ENCODE data around the gene FOCAD.
A peak's percentile ranks its signal among the peaks of the same experiment; 100 is the strongest.

The FOCAD gene

GRCh38 chr9:20880675-20881074 lies 196.6 kb downstream of the FOCAD start:
- DNase-seq (ENCODE audit: low read depth in 2 of 2): no peak

- DNase-seq (ENCODE audit: low read depth in 2 of 2): peak; percentile 16 to 47
Observed at GRCh38 chr9:20884985-20885593, 201.0 kb downstream of the FOCAD start.

DNA sequence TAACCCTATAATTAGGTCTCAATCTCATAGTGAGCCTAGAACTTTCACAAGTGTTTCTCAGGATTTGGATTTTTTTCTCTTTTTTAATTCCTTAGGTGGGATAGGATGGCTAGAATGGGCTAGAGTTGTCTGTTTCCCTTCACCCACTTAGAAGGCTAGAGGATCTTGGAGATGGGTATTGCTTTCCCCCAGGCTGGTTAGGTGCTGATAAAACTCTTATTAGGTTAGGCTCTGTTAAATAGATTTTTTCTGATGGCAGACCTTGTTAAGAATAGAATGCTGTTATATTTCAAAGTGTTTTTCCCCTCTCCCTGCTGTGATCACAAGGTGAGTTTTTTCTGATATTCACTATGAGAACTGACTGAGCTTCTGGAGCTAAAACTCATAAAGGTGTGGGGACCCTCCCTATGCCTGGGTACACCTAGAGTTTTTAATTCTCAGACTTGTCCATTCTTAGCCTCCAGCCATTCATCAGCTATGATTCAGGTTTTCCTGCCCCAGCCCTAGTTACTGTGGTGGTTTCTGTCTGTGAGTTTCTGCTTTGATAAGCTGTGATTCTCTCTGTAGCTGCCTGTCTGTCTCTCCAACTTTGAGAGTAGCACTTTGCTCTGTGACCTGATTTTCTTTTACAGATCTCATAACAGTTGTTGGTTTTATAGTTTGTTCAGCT lies 215.0 kb downstream of the FOCAD start:
- DNase-seq (ENCODE audit: low read depth in 2 of 2): no peak

DNA sequence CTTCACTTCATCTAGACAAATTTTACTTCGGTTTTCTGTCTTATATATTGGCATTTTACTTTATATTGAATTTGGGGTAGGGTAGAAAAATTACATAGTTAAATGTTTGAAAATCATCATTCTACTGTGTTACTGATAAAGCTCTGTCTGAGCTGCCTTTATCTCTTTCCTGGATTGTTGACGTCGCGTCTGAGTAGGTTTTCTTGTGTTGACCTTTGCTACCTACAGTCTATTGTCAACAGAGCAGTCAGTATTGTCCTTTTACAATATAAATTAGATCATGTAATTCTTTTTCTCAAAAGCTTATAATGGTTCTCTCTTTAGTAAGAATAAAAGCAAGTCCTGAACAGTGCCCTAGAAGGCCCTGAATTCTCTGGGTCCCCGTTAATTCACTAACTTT lies 219.2 kb downstream of the FOCAD start:
- DNase-seq (ENCODE audit: low read depth in 2 of 2): no peak

DNA sequence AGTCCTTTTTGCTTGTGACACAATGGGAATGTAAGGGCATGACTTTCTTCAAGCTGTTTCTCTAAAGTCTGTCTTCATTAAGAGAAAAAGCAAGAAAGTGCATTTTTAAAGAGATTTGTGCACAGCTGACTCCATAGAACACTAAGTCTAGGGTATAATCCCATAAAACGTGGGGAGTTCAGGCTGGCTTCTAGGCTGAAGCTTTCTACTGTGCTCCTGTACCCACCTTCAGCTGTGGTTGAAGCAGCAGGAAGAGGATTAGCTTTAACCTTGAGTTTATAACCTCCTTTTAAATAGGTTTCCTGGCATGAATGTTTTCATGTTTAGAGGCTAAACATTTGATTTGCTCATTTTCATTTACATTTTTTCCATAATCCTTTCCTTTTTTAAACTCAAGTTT lies 220.9 kb downstream of the FOCAD start:
- no peak for DNase-seq (ENCODE audit: low read depth in 2 of 2)

DNA sequence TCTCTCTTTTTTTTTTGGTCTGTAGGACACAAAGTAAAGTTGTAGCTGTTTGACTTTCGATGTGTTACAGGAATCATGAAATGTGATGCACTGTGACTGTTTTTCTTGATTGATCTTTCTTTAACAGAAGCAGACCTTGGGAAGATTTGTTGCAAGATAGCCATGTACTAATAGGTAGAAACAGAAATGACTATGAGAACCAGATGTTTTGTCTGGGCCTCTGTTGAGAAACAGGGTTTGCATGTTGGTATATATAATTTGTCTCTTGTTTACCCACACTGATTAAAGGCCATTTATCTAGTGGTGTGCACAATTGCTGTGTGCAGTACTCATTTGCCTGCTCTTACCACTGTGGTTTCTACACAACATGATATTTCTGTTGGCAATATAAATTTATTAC lies 222.3 kb downstream of the FOCAD start:
- no peak for DNase-seq (ENCODE audit: low read depth in 2 of 2)

- DNase-seq (ENCODE audit: low read depth in 2 of 2): no peak
Observed at GRCh38 chr9:20908461-20908860, 224.4 kb downstream of the FOCAD start.

- no peak for DNase-seq (ENCODE audit: low read depth in 2 of 2)
Observed at GRCh38 chr9:20914556-20914955, 230.5 kb downstream of the FOCAD start.

DNA sequence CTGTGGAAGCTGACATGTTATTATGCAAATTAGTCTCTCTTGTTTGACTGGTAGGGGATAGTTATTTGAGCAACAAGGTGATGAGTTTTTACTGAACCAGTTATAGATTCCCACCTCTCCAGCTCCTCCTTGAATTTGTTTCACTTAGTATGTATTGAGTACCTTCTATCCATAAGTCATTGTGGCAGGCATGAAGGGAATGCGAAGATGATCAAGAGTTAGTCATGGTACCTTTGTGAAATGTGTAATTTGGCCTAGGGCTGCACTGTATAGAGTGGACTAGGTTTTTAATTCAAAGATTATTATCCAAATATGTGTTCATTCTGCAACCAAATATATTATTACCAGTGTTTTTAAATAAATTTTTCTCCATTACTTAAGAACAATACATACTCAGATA lies 237.3 kb downstream of the FOCAD start:
- DNase-seq (ENCODE audit: low read depth in 2 of 2): no peak

GRCh38 chr9:20925256-20926045 lies 241.4 kb downstream of the FOCAD start:
- DNase-seq (ENCODE audit: low read depth in 2 of 2): no peak

- no peak for DNase-seq (ENCODE audit: low read depth in 2 of 2)
Observed at GRCh38 chr9:20929276-20929675, 245.2 kb downstream of the FOCAD start.

GRCh38 chr9:20930836-20931235 lies 246.8 kb downstream of the FOCAD start:
- no peak for DNase-seq (ENCODE audit: low read depth in 2 of 2)

DNA sequence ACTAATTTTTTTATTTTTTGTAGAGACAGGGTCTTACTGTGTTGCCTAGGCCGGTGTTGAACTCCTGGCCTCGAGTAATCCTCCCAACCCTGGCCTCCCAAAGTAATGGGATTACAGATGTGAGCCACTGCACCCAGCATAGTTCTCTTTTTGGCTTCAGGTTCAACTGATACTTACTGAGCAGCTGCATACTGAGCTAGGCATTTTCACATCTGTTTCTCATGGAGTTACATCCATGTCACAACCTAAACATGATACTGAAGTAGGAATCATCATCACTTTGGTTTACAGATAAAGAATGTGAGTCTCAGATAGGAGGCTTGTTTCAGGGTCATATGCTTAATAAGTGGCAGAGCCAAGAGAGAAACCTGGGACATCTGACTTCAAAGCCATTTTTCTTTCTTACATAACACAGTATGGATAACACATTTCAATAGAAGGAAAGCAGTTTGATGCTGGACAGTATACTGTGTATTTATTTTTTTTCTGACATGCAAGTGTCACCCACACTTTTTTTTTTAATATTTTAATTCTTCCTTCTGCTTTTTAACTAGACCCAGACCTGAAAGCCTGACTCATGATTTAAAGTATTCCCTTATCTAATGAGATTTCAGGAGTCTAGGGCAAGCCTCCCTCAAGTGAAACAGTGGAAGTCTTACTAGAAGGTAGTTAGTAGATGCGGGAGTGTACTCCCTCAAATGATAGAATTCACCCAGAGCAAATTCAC lies 256.6 kb downstream of the FOCAD start:
- no peak for DNase-seq (ENCODE audit: low read depth in 2 of 2)

DNA sequence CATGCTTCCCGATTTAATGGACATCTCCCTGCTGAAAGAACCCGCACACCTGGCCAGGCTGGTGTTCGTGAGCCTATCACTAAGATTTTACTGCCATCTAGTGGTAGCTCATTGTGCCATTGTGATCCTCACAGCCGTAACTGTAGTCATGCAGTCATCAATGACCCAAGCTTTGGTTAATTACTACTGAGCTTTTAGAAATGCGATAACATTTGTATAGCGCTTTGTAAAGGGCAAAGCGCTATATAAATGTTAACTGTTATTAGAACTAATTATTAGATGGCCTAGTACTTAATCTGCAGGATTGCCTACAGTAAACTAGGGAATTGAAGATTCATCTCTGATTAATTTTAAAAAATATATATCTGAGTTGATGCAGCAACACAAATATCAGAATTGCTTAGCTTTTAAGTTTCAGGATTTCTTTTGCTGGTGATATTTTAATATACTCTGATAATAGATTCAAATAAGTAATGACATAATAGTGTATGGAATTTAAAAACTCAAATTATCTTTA lies 257.2 kb downstream of the FOCAD start:
- DNase-seq (ENCODE audit: low read depth in 2 of 2): peak; percentile 4 to 7

DNA sequence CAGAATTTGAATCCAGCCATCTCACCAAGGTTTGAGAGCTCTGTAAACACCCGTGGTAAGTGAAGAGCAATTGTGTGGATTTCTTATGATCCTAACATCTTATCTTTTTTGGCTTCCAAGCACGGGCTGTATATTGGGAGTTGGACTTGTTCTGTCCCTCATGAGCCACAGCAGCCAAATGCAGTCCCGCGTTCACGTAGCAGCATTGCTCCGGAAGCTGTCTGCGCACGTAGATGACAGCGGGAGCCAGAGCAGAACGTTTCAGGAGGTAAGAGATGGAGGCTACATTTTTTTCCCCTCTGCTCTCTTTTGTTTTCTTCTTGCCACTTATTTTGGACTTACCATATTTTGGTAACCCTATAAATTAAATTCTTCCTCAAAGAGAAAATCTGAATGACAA lies 260.4 kb downstream of the FOCAD start:
- no peak for DNase-seq (ENCODE audit: low read depth in 2 of 2)

DNA sequence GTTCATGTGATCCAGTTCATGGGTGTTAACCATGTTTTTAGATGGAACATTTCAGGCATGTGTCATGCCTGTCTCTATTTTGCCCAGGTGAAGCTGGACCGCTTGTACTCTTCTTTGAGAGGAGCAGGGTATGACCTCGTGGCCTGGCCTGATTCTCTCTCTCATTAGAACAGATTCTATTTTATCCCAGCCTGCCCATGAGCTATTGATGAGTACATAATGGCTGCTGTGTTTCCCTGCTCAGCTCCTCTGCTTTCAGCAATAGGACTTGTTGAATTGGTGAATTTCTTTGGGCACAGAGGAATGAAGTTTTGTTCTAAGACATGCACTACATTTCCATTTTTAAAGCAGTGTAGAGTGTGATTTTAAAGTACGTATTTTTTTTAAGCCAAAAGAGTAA lies 261.2 kb downstream of the FOCAD start:
- DNase-seq (ENCODE audit: low read depth in 2 of 2): no peak

GRCh38 chr9:20945856-20946255 lies 261.8 kb downstream of the FOCAD start:
- no peak for DNase-seq (ENCODE audit: low read depth in 2 of 2)

DNA sequence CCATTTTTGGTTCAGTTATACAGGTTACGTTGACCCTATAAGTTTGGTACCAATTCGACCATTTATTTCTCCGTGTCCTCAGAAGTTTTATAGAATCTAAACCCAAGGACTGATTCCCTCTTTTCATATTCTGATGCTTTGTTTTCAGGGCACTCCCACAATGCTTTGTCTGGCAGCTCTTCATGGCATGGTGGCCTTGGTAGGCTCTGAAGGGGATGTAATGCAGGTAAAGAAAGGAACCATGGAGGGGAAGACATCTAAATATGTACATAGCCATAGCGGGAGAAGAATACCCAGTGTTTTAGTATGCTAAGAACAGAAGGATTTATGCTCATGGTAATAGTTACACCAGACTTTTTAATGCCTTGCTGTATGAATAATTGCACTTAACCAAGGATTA lies 264.6 kb downstream of the FOCAD start:
- DNase-seq (ENCODE audit: low read depth in 2 of 2): no peak

DNA sequence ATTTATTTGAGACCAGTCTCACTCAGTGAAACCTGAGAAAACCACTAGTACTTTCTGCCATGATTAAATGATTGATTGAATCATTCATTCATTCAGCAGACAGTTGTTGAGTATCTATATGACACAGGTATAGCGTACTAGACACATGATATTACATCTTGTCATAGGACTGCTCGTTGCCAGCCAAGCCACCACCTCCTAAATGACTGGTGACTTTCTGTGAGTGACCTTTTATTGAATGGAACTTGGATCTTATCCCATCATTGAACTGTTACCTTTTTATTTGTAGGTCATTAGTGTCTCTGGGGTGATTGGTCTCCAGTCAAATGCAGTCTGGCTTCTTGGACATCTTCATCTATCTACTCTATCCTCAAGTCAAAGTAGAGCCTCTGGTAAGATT lies 266.6 kb downstream of the FOCAD start:
- DNase-seq (ENCODE audit: low read depth in 2 of 2): no peak

- DNase-seq (ENCODE audit: low read depth in 2 of 2): no peak
Observed at GRCh38 chr9:20962536-20963225, 278.6 kb downstream of the FOCAD start.

GRCh38 chr9:20972684-20973083 lies 288.6 kb downstream of the FOCAD start:
- no peak for DNase-seq (ENCODE audit: low read depth in 2 of 2)
